Head of caudate nucleus (tissue), 42 donors: ENCODE results near the gene CPNE6.

Source experiments
- DNase-seq, 42 donors: peaks; one replicate each; pipeline versions ENCODE4 v3.0.0 to v3.0.0-alpha.2; 2020 to 2021; ENCODE audit warnings: mixed read lengths in 7 of 42
- intact Hi-C: fragments of 100-400 bp; cut with DNase I; formaldehyde crosslinking; loops from one replicate; pipeline ENCODE4 v1.15.0; 2022

The CPNE6 gene

GRCh38 chr14:24113801-24114531, 42.6 kb downstream of the CPNE6 start:
- intact Hi-C loops = loop anchor here (2.0 kb wide), 1 partner anchor 27 kb away; the partner anchor contains the start of gene EMC9
- DNase-seq = peak; percentile 68 to 94 (median 82)

- intact Hi-C loops = loop anchor here (2.0 kb wide), 1 partner anchor 26 kb away; the partner anchor contains the start of gene EMC9
- peak; percentile 95 to 99 (median 98) for DNase-seq
Observed at GRCh38 chr14:24114532-24115421, 43.4 kb downstream of the CPNE6 start, which contains the start of the genes DCAF11 and NRL. Gene DCAF11, plus strand, starts transcription at chr14:24114777. Its CDS starts 818 bp downstream, at chr14:24115595. Gene NRL, minus strand, starts transcription at chr14:24114949. Its CDS starts 32,101 bp downstream, at chr14:24082848.

GRCh38 chr14:24115422-24116127, 44.2 kb downstream of the CPNE6 start:
- DNase-seq = no peak

GRCh38 chr14:24116128-24116814, 44.9 kb downstream of the CPNE6 start:
- intact Hi-C loops = no loop called here
- DNase-seq = no peak

More at GRCh38 chr14:24115422-24116127, 44.2 kb downstream of the CPNE6 start:
- intact Hi-C loops = loop anchor here (2.0 kb wide), 1 partner anchor 25 kb away; the partner anchor contains the start of gene EMC9

GRCh38 chr14:24117179-24117578, 45.8 kb downstream of the CPNE6 start:
- no peak for DNase-seq
- intact Hi-C loops = no loop called here

- no peak for DNase-seq
- intact Hi-C loops = no loop called here
Observed at GRCh38 chr14:24119691-24120090, 48.3 kb downstream of the CPNE6 start.

GRCh38 chr14:24121210-24121609, 49.8 kb downstream of the CPNE6 start:
- no peak for DNase-seq
- intact Hi-C loops = no loop called here

- DNase-seq = no peak
- intact Hi-C loops = no loop called here
Observed at GRCh38 chr14:24122416-24122815, 51.1 kb downstream of the CPNE6 start.

- DNase-seq = no peak
- intact Hi-C loops = no loop called here
Observed at GRCh38 chr14:24122898-24123297, 51.5 kb downstream of the CPNE6 start.

GRCh38 chr14:24123424-24124417, 52.4 kb downstream of the CPNE6 start:
- intact Hi-C loops = no loop called here
- DNase-seq = no peak

- no peak for DNase-seq
- intact Hi-C loops = no loop called here
Observed at GRCh38 chr14:24126939-24127338, 55.6 kb downstream of the CPNE6 start.

- no peak for DNase-seq
Observed at GRCh38 chr14:24127673-24128072, 56.3 kb downstream of the CPNE6 start.

More at GRCh38 chr14:24127673-24128072, 56.3 kb downstream of the CPNE6 start:
- intact Hi-C loops = no loop called here
